AG04450 (cell line): Measurements from ENCODE around the gene HOXA13. TPM values are rescaled to one million over a fixed set of nuclear protein-coding genes. Genes with fewer than 3 reads are reported as not detected.

Experiments
- CTCF ChIA-PET: fragments of 300-600, 350-600 bp; formaldehyde crosslinking; extraction: SDS; loops from one replicate; lab custom pipeline; 2022; ENCODE audit warnings: antibody characterized with exemption, inconsistent platforms; lab: Charles Lee
- POLR2A ChIA-PET: fragments of 350-600 bp; formaldehyde crosslinking; extraction: SDS; loops from one replicate; lab custom pipeline; 2021; ENCODE audit warnings: antibody characterized with exemption, inconsistent platforms; lab: Yijun Ruan, JAX
- DNase-seq: peaks from one replicate; pipeline ENCODE4 v3.0.0-alpha.2; 2011; ENCODE audit warnings: low read depth, low spot score
- H3K27ac ChIP-seq: one replicate; pipeline ENCODE4 v1.5.1; 2012; ENCODE audit warnings: low read depth, low read length, control low read depth
- H3K27me3 ChIP-seq: one replicate; pipeline ENCODE4 v1.6.0; 2012; ENCODE audit warnings: low read length; ENCODE audit not compliant: control insufficient read depth, insufficient read depth
- H3K4me3 ChIP-seq: 2 replicates; pipeline ENCODE4 v1.5.1; 2011; ENCODE audit warnings: mild to moderate bottlenecking, low read depth, low read length, control low read depth
- H3K9me3 ChIP-seq: 2 replicates; pipeline ENCODE4 v1.5.1; 2012; ENCODE audit warnings: low read length; ENCODE audit not compliant: control insufficient read depth, insufficient read depth
- polyA minus RNA-seq: library from RNA; depleted of rRNA, polyadenylated mRNA; stranded (reverse); fragments of >200 nt; gene quantifications from 2 replicates; pipeline ENCODE4 v1.2.3, GENCODE V29; 2011; rRNA and poly(A)+ RNA removed
- polyA plus RNA-seq: library from polyadenylated mRNA; depleted of rRNA; stranded (reverse); fragments of >200 nt; gene quantifications from 2 replicates; pipeline ENCODE4 v1.2.3, GENCODE V29; 2011; rRNA removed
- TF ChIP-seq, protein P1 (sequence below): IDR thresholded peaks from 2 replicates; pipeline ENCODE4 v1.5.1; 2011; ENCODE audit warnings: low read depth, low read length, control low read depth, inconsistent platforms

Gene HOXA13
- polyA plus RNA-seq (not detected in 2 replicates), polyA minus RNA-seq (not detected in 2 replicates)

DNA sequence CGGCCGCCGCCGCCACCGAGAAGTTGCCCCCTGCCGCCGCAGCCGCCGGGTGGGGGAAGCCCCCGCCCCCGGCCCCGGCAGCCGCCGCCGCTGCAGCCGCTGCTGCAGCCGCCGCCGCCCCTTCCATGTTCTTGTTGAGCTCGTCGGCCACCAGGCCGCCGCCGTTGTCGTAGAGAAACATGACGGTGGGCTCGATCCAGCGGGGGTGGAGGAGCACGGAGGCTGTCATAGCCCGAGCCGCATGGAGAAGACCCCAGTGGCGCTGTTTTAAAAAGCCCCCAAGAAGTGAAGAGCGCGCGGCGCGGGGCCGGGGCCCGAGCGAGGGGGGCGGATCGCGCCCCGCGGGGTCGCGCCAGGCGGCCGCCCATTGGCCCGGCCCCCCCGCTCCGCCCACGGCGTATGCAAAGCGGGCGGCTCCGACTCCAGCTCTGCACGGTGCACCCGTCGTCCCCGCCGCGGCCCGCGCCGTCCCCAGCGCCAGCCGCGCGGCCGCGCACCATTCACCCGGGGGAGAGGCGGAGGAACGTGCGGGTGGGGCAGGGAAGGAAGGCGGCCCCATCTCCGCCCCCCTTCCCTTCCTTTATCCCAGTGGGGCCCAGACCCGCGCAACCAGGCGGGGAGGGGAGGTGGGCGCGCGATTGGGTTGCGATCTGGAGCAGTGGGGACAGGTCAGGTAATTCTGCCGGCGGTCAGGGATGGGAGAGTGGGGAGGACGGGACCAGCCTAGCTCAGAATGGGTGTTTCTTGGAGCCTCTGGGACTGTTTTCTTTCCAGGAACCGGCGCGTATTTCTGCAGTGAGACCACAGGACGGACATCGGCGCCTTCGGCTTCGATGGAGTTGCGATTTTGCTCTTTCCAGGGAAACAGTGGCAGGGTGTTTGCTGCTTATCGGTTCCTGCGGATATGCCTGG is at the start of gene HOXA13:
Gene HOXA13 (minus strand): TSS at position 243 of the 912 bp plus-strand sequence. CDS start 14 bp downstream, at position 229.
- CTCF ChIA-PET, result interaction anchor here (1.4 kb wide), 1 partner anchor 721 kb away, joined by 5 read pairs; no protein-coding TSS in a partner anchor
- DNase-seq, result no peak
- Histone ChIP-seq H3K9me3 (peaks cover 9% of the 10 kb centered on the region; the same call in 1 of the 2 replicates), H3K27me3 (peaks cover 84% of the 10 kb centered on the region), H3K27ac (no peak within 1 kb of the TSS), H3K4me3 (no peak within 1 kb of the TSS)
- TF ChIP-seq, protein P1, sequence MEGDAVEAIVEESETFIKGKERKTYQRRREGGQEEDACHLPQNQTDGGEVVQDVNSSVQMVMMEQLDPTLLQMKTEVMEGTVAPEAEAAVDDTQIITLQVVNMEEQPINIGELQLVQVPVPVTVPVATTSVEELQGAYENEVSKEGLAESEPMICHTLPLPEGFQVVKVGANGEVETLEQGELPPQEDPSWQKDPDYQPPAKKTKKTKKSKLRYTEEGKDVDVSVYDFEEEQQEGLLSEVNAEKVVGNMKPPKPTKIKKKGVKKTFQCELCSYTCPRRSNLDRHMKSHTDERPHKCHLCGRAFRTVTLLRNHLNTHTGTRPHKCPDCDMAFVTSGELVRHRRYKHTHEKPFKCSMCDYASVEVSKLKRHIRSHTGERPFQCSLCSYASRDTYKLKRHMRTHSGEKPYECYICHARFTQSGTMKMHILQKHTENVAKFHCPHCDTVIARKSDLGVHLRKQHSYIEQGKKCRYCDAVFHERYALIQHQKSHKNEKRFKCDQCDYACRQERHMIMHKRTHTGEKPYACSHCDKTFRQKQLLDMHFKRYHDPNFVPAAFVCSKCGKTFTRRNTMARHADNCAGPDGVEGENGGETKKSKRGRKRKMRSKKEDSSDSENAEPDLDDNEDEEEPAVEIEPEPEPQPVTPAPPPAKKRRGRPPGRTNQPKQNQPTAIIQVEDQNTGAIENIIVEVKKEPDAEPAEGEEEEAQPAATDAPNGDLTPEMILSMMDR, result no peak
- POLR2A ChIA-PET, result no interaction called here

DNA sequence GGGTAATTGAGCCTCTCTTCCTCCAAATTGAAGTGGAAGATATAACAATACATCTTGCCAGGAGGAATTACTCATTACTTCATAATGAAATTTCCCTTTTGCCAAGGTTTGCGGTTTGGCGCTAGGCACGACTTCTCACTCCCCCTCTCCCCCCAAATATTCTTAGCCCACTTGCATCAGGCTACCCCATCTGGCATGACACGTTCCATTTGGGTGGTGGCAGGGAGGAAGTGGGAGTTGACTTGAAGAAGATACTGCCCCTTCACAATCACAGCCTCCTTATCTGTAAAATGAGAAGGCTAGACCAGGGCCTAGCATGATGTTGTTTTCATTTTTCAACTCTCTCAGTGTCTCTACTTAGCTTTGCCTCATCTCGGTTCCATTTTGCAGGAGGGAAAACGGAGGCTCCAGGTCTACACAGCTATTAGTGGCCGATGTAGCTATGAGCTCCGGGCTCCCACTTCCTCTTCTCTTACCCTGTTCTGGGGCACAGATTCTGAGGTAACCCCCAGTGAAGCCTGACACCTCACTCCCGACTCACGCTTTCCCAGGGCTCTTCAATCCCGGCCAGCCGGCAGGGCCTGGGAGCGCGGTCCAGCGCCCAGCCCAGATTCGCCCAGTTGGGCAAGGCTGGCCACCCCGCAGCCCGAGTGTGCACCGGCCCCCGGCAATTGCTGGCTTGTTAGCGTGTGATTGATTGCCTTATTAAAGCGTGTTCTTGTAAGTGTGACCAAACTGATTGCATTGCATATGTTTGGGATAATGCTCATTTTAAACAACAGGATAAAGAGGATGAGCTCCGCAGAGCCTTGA is 49.2 kb upstream of the HOXA13 start:
- DNase-seq, result no peak
- Histone ChIP-seq H3K9me3 (peaks cover 23% of the 10 kb centered on the region), H3K4me3 (no peak overlapping the region), H3K27me3 (peaks cover 98% of the 10 kb centered on the region), H3K27ac (no peak overlapping the region)
- CTCF ChIA-PET, result interaction anchor here (0.5 to 0.9 kb wide), 3 partner anchors 328 to 525 kb away, joined by 3 read pairs; no protein-coding TSS in a partner anchor
- TF ChIP-seq, protein P1, result no peak
- POLR2A ChIA-PET, result no interaction called here

DNA sequence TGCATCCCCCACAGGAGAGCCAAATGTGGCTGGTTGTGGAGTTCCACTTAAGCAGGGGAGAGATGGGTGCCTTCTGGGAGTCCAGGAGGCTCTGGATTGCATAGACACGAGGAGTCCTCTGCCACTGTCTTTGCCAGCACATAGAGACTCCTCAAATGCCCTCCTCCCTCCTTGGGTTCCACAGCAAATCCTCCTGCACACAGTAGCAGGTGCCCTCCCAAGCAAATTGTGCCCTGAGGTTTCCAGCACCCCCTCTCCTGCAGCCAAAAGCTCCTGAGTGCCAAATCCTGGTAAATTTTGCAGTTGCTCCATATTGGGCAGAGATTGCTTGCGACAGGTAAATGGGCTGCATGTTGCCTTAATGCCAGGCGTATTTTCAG is 48.5 kb upstream of the HOXA13 start:
- POLR2A ChIA-PET, result no interaction called here
- CTCF ChIA-PET, result interaction anchor here (0.7 kb wide), 1 partner anchor 526 kb away, joined by 3 read pairs; no protein-coding TSS in a partner anchor
- TF ChIP-seq, protein P1, result no peak
- Histone ChIP-seq H3K9me3 (peaks cover 27% of the 10 kb centered on the region), H3K4me3 (no peak overlapping the region), H3K27me3 (peaks cover 98% of the 10 kb centered on the region), H3K27ac (no peak overlapping the region)
- no peak for DNase-seq

DNA sequence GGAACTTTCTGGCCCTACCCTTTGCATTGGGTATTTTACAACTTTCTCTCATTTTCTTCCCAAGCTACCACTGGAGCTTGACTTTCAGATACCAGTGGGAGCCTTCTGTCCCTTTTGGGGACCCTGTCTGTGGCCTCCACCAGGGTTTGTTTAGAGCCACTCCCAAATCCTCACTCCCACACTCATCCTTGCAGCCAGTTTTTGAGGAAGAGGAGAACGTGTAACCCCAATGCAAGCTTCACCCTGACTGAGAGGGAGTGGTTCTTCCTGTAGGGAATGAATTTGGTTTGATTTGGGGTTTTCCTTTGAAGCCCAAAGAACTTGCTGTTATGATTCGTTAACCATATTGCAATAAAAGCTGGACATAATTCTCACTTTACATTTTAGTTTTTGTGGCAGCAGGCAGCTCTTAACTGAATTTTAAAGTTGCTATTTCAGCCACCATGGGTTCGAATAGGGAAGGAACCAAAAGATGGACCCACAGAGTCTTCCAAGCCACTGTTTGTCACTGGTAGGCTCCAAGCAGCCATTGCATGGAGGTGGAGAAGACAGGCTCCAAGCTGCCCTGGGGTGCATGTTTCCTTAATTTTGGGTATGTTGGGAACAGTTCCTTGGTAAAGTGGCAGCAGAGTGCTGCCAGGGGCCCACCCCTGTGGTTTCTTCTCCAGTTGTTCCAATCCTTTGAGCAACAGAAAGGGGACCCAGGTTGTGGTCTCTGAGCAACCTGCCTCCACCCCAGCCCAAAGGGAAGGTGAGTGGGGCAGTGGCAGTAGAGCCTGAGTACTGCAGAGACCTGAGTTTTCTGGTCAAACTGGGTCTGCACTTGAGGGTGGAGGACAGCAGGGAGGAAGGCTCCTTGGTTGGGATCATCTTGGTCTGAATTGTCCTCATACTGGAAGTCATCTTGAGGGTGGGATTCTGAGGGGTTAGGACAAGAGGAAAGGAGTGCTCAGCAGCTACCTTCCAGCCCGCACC is 47.8 kb upstream of the HOXA13 start:
- Histone ChIP-seq H3K27me3 (peaks cover 98% of the 10 kb centered on the region), H3K27ac (no peak overlapping the region), H3K9me3 (peaks cover 24% of the 10 kb centered on the region), H3K4me3 (no peak overlapping the region)
- ChIA-PET POLR2A (no interaction called here), CTCF (interaction anchor here (0.6 to 0.7 kb wide), 2 partner anchors 300 to 527 kb away, joined by 3 to 5 read pairs; no protein-coding TSS in a partner anchor)
- DNase-seq, result no peak
- TF ChIP-seq, protein P1, result no peak
